ENCODE measurements around the gene EFL1. TPM values are rescaled to one million over a fixed set of nuclear protein-coding genes. Genes with fewer than 3 reads are reported as not detected.
A peak's percentile ranks its signal among the peaks of the same experiment; 100 is the strongest.
"Not testable (repeated sequence)": the region's sequence is repeated elsewhere in the genome, so short reads cannot be mapped to it uniquely, and the experiment has no call there.

EFL1 gene
- total and polyA plus RNA-seq, 10 of the 15 experiments (the other 5 are each of a cell fraction or from before 2014, with no cell fraction given): 6.2 to 42.3 (median 24.7) TPM

DNA sequence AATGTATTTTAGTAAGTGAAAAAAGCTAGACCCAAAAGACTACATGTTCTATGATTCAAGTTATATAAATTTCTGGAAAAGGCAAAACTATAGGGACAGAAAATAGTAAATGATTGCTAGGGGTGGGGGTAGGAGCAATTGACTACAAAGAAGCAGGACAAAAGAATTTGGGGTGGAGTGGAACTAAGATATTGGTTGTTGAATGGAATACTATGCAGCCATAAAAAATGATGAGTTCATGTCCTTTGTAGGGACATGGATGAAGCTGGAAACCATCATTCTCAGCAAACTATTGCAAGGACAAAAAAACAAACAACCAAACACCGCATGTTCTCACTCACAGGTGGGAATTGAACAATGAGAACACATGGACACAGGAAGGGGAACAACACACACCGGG is 25.7 kb upstream of the EFL1 start:
- H4K20me1 ChIP-seq (ENCODE audit: control insufficient read depth, insufficient read depth); H3K36me3 ChIP-seq (ENCODE audit: control insufficient read depth in 2 of 2, insufficient read depth in 2 of 2, low read length in 1 of 2); SMC1A ChIA-PET (ENCODE audit: uncharacterized antibody, unreplicated experiment); DNase-seq (ENCODE audit: low read depth, low spot score); H3K27ac ChIP-seq (ENCODE audit: control insufficient read depth, insufficient read depth); CTCF ChIA-PET; H3K9me3 ChIP-seq (replicated peaks; ENCODE audit: control insufficient read depth, insufficient read depth, low read length); POLR2A ChIA-PET; in situ Hi-C loops (cut with MboI); RAD21 ChIA-PET (ENCODE audit: unreplicated experiment); H3K4me2 ChIP-seq (ENCODE audit: control insufficient read depth, insufficient read depth); H3K9ac ChIP-seq (ENCODE audit: control insufficient read depth, insufficient read depth, low read length); FAIRE-seq; H3K79me2 ChIP-seq (ENCODE audit: control insufficient read depth, insufficient read depth, low read length); ATAC-seq; H2AFZ ChIP-seq (ENCODE audit: control insufficient read depth, low read depth, low read length); H3K27me3 ChIP-seq (replicated peaks in 1 of 2; ENCODE audit: control insufficient read depth in 2 of 2, insufficient read depth in 2 of 2, low read length in 1 of 2); BruUV-seq (replicated peaks); H3K4me3 ChIP-seq: not testable (repeated sequence)
- intact Hi-C loops (cut with micrococcal nuclease; ENCODE audit: unreplicated experiment): loop anchor here (10.0 kb wide), 1 partner anchor 47 kb away; no protein-coding TSS in a partner anchor
- peaks cover 17% of the 10 kb centered on the region for H3K4me1 ChIP-seq (ENCODE audit: control insufficient read depth, insufficient read depth, low read length)
- WGBS (ENCODE audit: insufficient coverage, insufficient replicate concordance, low lambda C conversion rate, missing lambda C conversion rate): 89% methylated on average over 2 of the region's 2 CpGs

DNA sequence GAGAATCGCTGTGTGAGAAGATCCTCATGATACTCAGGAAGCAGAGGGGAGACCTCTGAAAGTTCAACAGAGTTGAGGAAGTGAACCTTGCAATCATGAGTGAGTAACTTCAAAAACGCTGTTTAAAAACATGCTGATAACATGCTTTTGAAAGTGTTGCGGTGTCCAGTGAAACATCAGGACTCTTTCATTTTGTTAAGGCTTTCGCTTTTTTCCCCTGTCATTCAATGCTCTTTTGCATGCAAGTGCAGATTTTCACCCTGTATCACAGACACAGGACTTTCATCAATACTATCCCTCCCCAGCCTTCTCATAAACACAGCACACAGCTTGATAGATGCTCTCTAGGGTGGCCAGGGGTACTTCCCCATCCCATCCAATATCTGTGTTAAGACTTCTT is 23.9 kb upstream of the EFL1 start:
- CTCF ChIA-PET; RAD21 ChIA-PET (ENCODE audit: unreplicated experiment); H3K27me3 ChIP-seq (replicated peaks in 1 of 2; ENCODE audit: control insufficient read depth in 2 of 2, insufficient read depth in 2 of 2, low read length in 1 of 2); H3K4me3 ChIP-seq; in situ Hi-C loops (cut with MboI); H2AFZ ChIP-seq (ENCODE audit: control insufficient read depth, low read depth, low read length); H3K9me3 ChIP-seq (replicated peaks; ENCODE audit: control insufficient read depth, insufficient read depth, low read length); H4K20me1 ChIP-seq (ENCODE audit: control insufficient read depth, insufficient read depth); H3K36me3 ChIP-seq (ENCODE audit: control insufficient read depth in 2 of 2, insufficient read depth in 2 of 2, low read length in 1 of 2); BruUV-seq (replicated peaks); H3K9ac ChIP-seq (ENCODE audit: control insufficient read depth, insufficient read depth, low read length); H3K79me2 ChIP-seq (ENCODE audit: control insufficient read depth, insufficient read depth, low read length): not testable (repeated sequence)
- DNase-seq (ENCODE audit: low read depth, low spot score) (peak; percentile 88), ATAC-seq (peak; percentile 95), FAIRE-seq (peak; percentile 96)
- Histone ChIP-seq H3K27ac (ENCODE audit: control insufficient read depth, insufficient read depth) (peak overlapping the region; percentile 80), H3K4me1 (ENCODE audit: control insufficient read depth, insufficient read depth, low read length) (peaks cover 17% of the 10 kb centered on the region), H3K4me2 (ENCODE audit: control insufficient read depth, insufficient read depth) (peak overlapping the region; percentile 13; the same call in 1 of the 2 replicates)
- SMC1A ChIA-PET (ENCODE audit: uncharacterized antibody, unreplicated experiment): interaction anchor here (2.3 kb wide), 1 partner anchor 19 kb away, joined by 5 read pairs; no protein-coding TSS in a partner anchor
- POLR2A ChIA-PET: interaction anchor here (1.4 kb wide), 1 partner anchor 24 kb away, joined by 4 read pairs; the partner anchor contains the start of genes EFL1 and SAXO2
- WGBS (ENCODE audit: insufficient coverage, insufficient replicate concordance, low lambda C conversion rate, missing lambda C conversion rate): 0% methylated on average over 4 of the region's 4 CpGs
- intact Hi-C loops (cut with micrococcal nuclease; ENCODE audit: unreplicated experiment): loop anchor here (2.0 to 10.0 kb wide), 2 partner anchors 24 to 48 kb away; partner anchors contain the start of genes EFL1 and SAXO2
- TF ChIP-seq, protein P1, sequence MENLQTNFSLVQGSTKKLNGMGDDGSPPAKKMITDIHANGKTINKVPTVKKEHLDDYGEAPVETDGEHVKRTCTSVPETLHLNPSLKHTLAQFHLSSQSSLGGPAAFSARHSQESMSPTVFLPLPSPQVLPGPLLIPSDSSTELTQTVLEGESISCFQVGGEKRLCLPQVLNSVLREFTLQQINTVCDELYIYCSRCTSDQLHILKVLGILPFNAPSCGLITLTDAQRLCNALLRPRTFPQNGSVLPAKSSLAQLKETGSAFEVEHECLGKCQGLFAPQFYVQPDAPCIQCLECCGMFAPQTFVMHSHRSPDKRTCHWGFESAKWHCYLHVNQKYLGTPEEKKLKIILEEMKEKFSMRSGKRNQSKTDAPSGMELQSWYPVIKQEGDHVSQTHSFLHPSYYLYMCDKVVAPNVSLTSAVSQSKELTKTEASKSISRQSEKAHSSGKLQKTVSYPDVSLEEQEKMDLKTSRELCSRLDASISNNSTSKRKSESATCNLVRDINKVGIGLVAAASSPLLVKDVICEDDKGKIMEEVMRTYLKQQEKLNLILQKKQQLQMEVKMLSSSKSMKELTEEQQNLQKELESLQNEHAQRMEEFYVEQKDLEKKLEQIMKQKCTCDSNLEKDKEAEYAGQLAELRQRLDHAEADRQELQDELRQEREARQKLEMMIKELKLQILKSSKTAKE (IDR thresholded peaks at IDR 0.05; ENCODE audit: low read depth, poor library complexity, severe bottlenecking): peak; percentile 84
- TF ChIP-seq, protein P2, sequence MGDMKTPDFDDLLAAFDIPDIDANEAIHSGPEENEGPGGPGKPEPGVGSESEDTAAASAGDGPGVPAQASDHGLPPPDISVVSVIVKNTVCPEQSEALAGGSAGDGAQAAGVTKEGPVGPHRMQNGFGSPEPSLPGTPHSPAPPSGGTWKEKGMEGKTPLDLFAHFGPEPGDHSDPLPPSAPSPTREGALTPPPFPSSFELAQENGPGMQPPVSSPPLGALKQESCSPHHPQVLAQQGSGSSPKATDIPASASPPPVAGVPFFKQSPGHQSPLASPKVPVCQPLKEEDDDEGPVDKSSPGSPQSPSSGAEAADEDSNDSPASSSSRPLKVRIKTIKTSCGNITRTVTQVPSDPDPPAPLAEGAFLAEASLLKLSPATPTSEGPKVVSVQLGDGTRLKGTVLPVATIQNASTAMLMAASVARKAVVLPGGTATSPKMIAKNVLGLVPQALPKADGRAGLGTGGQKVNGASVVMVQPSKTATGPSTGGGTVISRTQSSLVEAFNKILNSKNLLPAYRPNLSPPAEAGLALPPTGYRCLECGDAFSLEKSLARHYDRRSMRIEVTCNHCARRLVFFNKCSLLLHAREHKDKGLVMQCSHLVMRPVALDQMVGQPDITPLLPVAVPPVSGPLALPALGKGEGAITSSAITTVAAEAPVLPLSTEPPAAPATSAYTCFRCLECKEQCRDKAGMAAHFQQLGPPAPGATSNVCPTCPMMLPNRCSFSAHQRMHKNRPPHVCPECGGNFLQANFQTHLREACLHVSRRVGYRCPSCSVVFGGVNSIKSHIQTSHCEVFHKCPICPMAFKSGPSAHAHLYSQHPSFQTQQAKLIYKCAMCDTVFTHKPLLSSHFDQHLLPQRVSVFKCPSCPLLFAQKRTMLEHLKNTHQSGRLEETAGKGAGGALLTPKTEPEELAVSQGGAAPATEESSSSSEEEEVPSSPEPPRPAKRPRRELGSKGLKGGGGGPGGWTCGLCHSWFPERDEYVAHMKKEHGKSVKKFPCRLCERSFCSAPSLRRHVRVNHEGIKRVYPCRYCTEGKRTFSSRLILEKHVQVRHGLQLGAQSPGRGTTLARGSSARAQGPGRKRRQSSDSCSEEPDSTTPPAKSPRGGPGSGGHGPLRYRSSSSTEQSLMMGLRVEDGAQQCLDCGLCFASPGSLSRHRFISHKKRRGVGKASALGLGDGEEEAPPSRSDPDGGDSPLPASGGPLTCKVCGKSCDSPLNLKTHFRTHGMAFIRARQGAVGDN (IDR thresholded peaks at IDR 0.05): peak; percentile 79
- peak; percentile 81 for TF ChIP-seq TBL1XR1 (IDR thresholded peaks at IDR 0.05; ENCODE audit: low read depth, low read length)
- TF ChIP-seq NR2F1 (conservative IDR thresholded peaks at IDR 0.05): peak; percentile 72; the same call in 1 of the 2 replicates
- TF ChIP-seq CHD2 (IDR thresholded peaks at IDR 0.05; ENCODE audit: borderline replicate concordance, low read depth, low read length): 0 out of 2 replicates have a peak, but pooled peaks have one; percentile 37
- TF ChIP-seq ATF7 (IDR thresholded peaks at IDR 0.05; ENCODE audit: low read depth): peak; percentile 78
- TF ChIP-seq, protein P3, sequence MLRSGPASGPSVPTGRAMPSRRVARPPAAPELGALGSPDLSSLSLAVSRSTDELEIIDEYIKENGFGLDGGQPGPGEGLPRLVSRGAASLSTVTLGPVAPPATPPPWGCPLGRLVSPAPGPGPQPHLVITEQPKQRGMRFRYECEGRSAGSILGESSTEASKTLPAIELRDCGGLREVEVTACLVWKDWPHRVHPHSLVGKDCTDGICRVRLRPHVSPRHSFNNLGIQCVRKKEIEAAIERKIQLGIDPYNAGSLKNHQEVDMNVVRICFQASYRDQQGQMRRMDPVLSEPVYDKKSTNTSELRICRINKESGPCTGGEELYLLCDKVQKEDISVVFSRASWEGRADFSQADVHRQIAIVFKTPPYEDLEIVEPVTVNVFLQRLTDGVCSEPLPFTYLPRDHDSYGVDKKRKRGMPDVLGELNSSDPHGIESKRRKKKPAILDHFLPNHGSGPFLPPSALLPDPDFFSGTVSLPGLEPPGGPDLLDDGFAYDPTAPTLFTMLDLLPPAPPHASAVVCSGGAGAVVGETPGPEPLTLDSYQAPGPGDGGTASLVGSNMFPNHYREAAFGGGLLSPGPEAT (IDR thresholded peaks at IDR 0.05; ENCODE audit: low read depth): peak; percentile 75
- peak; percentile 74 for TF ChIP-seq SPI1 (IDR thresholded peaks at IDR 0.05; ENCODE audit: borderline replicate concordance, insufficient read depth, low read depth, low read length)

All from GM12878 (cell line).